ENCODE measurements around the gene CBR3. TPM values are rescaled to one million over a fixed set of nuclear protein-coding genes. Genes with fewer than 3 reads are reported as not detected.

The CBR3 gene
- total and polyA plus RNA-seq, 2 experiments from 2014 or later: 4.6 to 8.7 TPM

DNA sequence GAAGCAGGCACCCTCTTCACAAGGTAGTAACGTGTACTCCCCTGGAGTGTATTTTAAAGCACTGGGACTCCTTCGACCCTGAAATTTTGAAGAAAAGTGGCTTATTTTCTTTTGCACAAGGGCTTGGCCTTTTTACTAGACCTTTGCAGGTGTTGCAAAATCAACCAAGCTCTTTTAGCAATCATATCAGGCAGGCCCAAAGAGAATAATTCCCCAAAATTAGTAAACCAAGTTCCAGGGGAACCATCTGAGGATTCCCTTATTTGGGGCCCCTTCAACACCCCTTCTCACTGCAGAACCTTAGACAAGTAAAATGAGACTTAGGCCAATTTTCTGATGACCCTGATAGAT, 36.7 kb upstream of the CBR3 start (continued):
- TF ChIP-seq, protein P1, sequence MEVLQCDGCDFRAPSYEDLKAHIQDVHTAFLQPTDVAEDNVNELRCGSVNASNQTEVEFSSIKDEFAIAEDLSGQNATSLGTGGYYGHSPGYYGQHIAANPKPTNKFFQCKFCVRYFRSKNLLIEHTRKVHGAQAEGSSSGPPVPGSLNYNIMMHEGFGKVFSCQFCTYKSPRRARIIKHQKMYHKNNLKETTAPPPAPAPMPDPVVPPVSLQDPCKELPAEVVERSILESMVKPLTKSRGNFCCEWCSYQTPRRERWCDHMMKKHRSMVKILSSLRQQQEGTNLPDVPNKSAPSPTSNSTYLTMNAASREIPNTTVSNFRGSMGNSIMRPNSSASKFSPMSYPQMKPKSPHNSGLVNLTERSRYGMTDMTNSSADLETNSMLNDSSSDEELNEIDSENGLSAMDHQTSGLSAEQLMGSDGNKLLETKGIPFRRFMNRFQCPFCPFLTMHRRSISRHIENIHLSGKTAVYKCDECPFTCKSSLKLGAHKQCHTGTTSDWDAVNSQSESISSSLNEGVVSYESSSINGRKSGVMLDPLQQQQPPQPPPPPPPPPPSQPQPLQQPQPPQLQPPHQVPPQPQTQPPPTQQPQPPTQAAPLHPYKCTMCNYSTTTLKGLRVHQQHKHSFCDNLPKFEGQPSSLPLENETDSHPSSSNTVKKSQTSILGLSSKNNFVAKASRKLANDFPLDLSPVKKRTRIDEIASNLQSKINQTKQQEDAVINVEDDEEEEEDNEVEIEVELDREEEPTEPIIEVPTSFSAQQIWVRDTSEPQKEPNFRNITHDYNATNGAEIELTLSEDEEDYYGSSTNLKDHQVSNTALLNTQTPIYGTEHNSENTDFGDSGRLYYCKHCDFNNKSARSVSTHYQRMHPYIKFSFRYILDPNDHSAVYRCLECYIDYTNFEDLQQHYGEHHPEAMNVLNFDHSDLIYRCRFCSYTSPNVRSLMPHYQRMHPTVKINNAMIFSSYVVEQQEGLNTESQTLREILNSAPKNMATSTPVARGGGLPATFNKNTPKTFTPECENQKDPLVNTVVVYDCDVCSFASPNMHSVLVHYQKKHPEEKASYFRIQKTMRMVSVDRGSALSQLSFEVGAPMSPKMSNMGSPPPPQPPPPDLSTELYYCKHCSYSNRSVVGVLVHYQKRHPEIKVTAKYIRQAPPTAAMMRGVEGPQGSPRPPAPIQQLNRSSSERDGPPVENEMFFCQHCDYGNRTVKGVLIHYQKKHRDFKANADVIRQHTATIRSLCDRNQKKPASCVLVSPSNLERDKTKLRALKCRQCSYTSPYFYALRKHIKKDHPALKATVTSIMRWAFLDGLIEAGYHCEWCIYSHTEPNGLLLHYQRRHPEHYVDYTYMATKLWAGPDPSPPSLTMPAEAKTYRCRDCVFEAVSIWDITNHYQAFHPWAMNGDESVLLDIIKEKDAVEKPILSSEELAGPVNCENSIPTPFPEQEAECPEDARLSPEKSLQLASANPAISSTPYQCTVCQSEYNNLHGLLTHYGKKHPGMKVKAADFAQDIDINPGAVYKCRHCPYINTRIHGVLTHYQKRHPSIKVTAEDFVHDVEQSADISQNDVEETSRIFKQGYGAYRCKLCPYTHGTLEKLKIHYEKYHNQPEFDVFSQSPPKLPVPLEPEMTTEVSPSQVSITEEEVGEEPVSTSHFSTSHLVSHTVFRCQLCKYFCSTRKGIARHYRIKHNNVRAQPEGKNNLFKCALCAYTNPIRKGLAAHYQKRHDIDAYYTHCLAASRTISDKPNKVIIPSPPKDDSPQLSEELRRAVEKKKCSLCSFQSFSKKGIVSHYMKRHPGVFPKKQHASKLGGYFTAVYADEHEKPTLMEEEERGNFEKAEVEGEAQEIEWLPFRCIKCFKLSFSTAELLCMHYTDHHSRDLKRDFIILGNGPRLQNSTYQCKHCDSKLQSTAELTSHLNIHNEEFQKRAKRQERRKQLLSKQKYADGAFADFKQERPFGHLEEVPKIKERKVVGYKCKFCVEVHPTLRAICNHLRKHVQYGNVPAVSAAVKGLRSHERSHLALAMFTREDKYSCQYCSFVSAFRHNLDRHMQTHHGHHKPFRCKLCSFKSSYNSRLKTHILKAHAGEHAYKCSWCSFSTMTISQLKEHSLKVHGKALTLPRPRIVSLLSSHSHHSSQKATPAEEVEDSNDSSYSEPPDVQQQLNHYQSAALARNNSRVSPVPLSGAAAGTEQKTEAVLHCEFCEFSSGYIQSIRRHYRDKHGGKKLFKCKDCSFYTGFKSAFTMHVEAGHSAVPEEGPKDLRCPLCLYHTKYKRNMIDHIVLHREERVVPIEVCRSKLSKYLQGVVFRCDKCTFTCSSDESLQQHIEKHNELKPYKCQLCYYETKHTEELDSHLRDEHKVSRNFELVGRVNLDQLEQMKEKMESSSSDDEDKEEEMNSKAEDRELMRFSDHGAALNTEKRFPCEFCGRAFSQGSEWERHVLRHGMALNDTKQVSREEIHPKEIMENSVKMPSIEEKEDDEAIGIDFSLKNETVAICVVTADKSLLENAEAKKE (CRISPR knock-in tag; IDR thresholded peaks at IDR 0.05): no peak
- TF ChIP-seq STAT1 (IDR thresholded peaks at IDR 0.05; ENCODE audit: unreplicated experiment): no peak
- TF ChIP-seq ETS1 (IDR thresholded peaks at IDR 0.05): no peak

- peak overlapping the region; percentile 8; the same call in 1 of the 2 replicates for H3K4me3 ChIP-seq
- H3K36me3 Mint-ChIP-seq (ENCODE audit: low read depth): peaks cover 50% of the 10 kb centered on the region
- 0 out of 2 replicates have a peak, but pooled peaks cover 9% of the 10 kb centered on the region for H3F3A ChIP-seq (replicated peaks; ENCODE audit: low read depth)
- peaks cover 8% of the 10 kb centered on the region for H3K27me3 Mint-ChIP-seq (ENCODE audit: insufficient read depth, low read depth, poor library complexity)
- ATAC-seq (peak; percentile 14; the same call in 2 of the 3 replicates), DNase-seq (ENCODE audit: low spot score) (no peak)
- peak overlapping the region; percentile 98 for H3K27ac ChIP-seq (ENCODE audit: low read depth)
- H3K79me2 ChIP-seq (replicated peaks; ENCODE audit: insufficient read depth): no peaks in the 10 kb centered on the region
- peaks cover 61% of the 10 kb centered on the region for H3K4me1 ChIP-seq (ENCODE audit: insufficient read depth)
- H3K9me2 ChIP-seq (ENCODE audit: insufficient read depth): no peaks in the 10 kb centered on the region
- peaks cover 66% of the 10 kb centered on the region for H3K4me1 Mint-ChIP-seq
- H4K20me1 ChIP-seq (replicated peaks; ENCODE audit: insufficient read depth): no peaks in the 10 kb centered on the region
- H3K27ac Mint-ChIP-seq: peak overlapping the region; percentile 97
- H3K36me3 ChIP-seq (ENCODE audit: insufficient read depth): peaks cover 5% of the 10 kb centered on the region
- H3K4me3 Mint-ChIP-seq: peak overlapping the region; percentile 42; the same call in 2 of the 3 replicates
- H3K27me3 ChIP-seq (ENCODE audit: insufficient read depth): no peaks in the 10 kb centered on the region
- H3K4me2 ChIP-seq: peak overlapping the region; percentile 42
- H3K9me3 Mint-ChIP-seq: peaks cover 45% of the 10 kb centered on the region
- no peak overlapping the region for H2AFZ ChIP-seq
- TF ChIP-seq STAT1 (IDR thresholded peaks at IDR 0.05; ENCODE audit: unreplicated experiment) (no peak), EZH2phosphoT487 (IDR thresholded peaks at IDR 0.05; ENCODE audit: unreplicated experiment) (no peak), EZH2 (IDR thresholded peaks at IDR 0.05; ENCODE audit: low read depth, unreplicated experiment) (no peak), NANOG (IDR thresholded peaks at IDR 0.05; ENCODE audit: borderline replicate concordance) (no peak), ETS1 (IDR thresholded peaks at IDR 0.05) (no peak), ZNF331 (CRISPR knock-in tag; IDR thresholded peaks at IDR 0.05; ENCODE audit: low read depth) (no peak)
- TF ChIP-seq, protein P1 (CRISPR knock-in tag; IDR thresholded peaks at IDR 0.05): no peak
Measured at GRCh38 chr21:36099000-36099399, 35.9 kb upstream of the CBR3 start.

Data from GM23338 (cell line).